WI38 (cell line): Measurements from ENCODE around the gene WNT7B.

ENCODE experiments used
- H3K4me3 ChIP-seq: 2 replicates; pipeline ENCODE4 v1.5.1; 2011; ENCODE audit warnings: low read depth, mild to moderate bottlenecking, control low read depth, low read length
- TF ChIP-seq, protein P1 (sequence below): IDR thresholded peaks from 2 replicates; pipeline ENCODE4 v1.5.1; 2012; ENCODE audit warnings: low read depth, mild to moderate bottlenecking, control low read depth, low read length

The WNT7B gene

DNA sequence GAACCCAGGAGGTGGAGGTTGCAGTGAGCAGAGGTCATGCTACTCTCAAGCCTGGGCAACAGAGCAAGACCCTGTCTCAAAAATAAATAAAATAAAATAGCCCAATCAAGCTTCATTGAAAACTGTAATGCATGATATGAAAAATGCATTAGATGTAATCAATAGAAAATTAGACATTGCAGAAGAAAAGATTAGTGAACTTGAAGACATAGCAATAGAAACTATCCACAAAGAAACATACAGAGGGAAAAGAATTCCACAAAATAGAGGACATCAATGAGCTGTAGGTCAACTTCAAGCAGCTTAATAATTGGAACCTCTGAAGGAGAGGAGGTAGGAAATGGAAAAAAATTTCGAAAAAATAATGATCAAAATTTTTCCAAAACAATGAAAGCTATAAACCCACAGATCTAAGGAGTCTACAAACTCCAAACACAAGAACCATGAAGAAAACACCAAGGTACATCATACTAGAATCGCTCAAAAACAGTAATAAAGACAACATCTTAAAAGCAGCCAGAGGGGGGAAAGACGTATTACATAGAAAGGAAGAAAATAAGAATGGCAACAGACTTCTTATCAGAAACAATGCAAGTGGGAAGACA is 104.2 kb downstream of the WNT7B start:
- H3K4me3 ChIP-seq: no peak overlapping the region
- TF ChIP-seq, protein P1, sequence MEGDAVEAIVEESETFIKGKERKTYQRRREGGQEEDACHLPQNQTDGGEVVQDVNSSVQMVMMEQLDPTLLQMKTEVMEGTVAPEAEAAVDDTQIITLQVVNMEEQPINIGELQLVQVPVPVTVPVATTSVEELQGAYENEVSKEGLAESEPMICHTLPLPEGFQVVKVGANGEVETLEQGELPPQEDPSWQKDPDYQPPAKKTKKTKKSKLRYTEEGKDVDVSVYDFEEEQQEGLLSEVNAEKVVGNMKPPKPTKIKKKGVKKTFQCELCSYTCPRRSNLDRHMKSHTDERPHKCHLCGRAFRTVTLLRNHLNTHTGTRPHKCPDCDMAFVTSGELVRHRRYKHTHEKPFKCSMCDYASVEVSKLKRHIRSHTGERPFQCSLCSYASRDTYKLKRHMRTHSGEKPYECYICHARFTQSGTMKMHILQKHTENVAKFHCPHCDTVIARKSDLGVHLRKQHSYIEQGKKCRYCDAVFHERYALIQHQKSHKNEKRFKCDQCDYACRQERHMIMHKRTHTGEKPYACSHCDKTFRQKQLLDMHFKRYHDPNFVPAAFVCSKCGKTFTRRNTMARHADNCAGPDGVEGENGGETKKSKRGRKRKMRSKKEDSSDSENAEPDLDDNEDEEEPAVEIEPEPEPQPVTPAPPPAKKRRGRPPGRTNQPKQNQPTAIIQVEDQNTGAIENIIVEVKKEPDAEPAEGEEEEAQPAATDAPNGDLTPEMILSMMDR: no peak

DNA sequence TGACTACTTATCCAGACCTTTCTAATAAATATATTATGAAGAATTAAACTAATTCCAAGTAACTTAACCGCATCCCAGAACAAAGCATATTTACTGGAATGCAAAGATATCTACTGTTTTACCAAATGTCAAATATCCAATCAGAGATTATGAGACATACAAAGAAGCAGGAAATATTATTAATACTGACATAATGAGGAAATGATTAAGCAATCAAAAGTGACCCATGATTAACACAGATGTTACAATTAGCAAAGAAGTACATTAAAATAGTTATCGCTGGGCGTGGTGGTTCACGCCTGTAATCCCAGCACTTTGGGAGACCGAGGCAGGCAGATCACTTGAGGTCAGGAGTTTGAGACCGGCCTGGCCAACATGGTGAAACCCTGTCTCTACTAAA is 105.2 kb downstream of the WNT7B start:
- H3K4me3 ChIP-seq: no peak overlapping the region
- TF ChIP-seq, protein P1: no peak
